Thoracic aorta (tissue), 2 donors: ENCODE measurements around the gene PPM1H. TPM values are rescaled to one million over a fixed set of nuclear protein-coding genes. Genes with fewer than 3 reads are reported as not detected.

Experiments
- ATAC-seq: fragments of 150-250 bp; one replicate; pipeline ENCODE4 v1.8.0; 2017; ENCODE audit warnings: low read depth; ENCODE audit not compliant: insufficient number of reproducible peaks, low FRiP score
- DNase-seq: peaks from one replicate; pipeline ENCODE4 v3.0.0-alpha.2; 2020; ENCODE audit warnings: low spot score
- H3K27ac ChIP-seq, 2 donors: fragments of 200-600 bp; sonication (generic); 1 replicate in 1 of 2; 2 replicates in 1 of 2; pipeline ENCODE4 v1.5.1; 2016; ENCODE audit warnings: mild to moderate bottlenecking in 2 of 2, moderate library complexity in 2 of 2
- H3K27me3 ChIP-seq: fragments of 200-600 bp; sonication (generic); replicated peaks from 2 replicates; pipeline ENCODE4 v1.6.0; 2016; ENCODE audit warnings: mild to moderate bottlenecking; ENCODE audit not compliant: insufficient read depth
- H3K36me3 ChIP-seq: fragments of 200-600 bp; sonication (generic); one replicate; pipeline ENCODE4 v1.5.1; 2016
- H3K4me1 ChIP-seq, 2 donors: fragments of 200-600 bp; sonication (generic); 1 replicate in 1 of 2; 2 replicates in 1 of 2; pipeline versions ENCODE4 v1.5.1 to v1.6.0; 2016; ENCODE audit warnings: low read depth in 2 of 2, mild to moderate bottlenecking in 1 of 2; ENCODE audit not compliant: control insufficient read depth in 1 of 2
- H3K4me3 ChIP-seq: fragments of 200-600 bp; sonication (generic); 2 replicates; pipeline ENCODE4 v1.5.1; 2016; ENCODE audit warnings: mild to moderate bottlenecking
- H3K9me3 ChIP-seq: fragments of 200-600 bp; sonication (generic); 2 replicates; pipeline ENCODE4 v1.5.1; 2016
- total RNA-seq, 2 donors: library from RNA; depleted of rRNA; stranded (reverse); fragments of >200 nt; gene quantifications; one replicate each; pipeline versions ENCODE4 v1.1.0 to v1.2.3, GENCODE V29; 2016
- TF ChIP-seq, protein P1 (sequence below): fragments of 200-600 bp; sonication (generic); IDR thresholded peaks from one replicate; pipeline ENCODE4 v1.5.1; 2019; ENCODE audit warnings: antibody characterized with exemption

PPM1H gene
- total RNA-seq, 2 donors from 2014 or later = 9.1 to 10.3 TPM

DNA sequence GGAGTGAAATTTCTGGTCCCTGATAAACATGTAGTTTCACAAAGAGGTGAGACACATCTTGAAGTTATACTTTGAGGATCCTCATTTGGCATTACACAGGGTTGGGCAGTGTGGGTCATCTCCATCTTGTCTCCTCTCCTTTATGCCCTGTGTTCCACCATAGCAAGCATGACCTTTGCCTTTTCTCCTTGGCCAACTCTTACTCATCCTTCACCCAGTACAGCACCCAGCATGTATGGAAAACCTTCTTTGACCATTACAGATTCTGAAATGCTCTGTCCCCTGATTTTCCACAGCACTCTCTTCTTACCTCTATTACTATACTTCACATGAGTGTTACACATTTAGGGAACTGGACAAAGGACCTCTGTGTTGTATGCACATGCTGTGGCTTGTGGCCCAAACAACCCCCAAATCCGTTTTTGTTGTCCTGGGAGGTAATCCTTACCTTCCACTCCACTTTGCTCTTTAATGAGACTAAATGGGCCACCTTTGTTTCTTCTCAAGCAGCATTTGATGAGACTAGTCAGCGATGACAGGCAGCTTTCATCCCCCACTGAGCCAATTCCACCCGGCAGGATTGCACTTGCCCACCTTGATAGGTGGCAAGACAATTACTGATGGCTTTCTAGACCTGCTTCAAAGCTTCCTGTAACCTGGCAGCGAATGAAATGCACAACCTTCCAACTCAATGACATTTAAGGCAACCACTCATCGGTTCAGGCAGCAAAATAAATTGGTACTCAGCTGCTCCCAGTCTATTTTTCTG, 304.8 kb downstream of the PPM1H start:
- no peaks in the 10 kb centered on the region for H3K9me3 ChIP-seq
- H3K27ac ChIP-seq = no peak overlapping the region
- no peak overlapping the region for H3K4me3 ChIP-seq
- H3K36me3 ChIP-seq = no peaks in the 10 kb centered on the region
- TF ChIP-seq, protein P1, sequence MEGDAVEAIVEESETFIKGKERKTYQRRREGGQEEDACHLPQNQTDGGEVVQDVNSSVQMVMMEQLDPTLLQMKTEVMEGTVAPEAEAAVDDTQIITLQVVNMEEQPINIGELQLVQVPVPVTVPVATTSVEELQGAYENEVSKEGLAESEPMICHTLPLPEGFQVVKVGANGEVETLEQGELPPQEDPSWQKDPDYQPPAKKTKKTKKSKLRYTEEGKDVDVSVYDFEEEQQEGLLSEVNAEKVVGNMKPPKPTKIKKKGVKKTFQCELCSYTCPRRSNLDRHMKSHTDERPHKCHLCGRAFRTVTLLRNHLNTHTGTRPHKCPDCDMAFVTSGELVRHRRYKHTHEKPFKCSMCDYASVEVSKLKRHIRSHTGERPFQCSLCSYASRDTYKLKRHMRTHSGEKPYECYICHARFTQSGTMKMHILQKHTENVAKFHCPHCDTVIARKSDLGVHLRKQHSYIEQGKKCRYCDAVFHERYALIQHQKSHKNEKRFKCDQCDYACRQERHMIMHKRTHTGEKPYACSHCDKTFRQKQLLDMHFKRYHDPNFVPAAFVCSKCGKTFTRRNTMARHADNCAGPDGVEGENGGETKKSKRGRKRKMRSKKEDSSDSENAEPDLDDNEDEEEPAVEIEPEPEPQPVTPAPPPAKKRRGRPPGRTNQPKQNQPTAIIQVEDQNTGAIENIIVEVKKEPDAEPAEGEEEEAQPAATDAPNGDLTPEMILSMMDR = no peak
- H3K27me3 ChIP-seq = no peaks in the 10 kb centered on the region
- DNase-seq (no peak), ATAC-seq (no peak)
- peaks cover 4 to 7% of the 10 kb centered on the region in 2 donors for H3K4me1 ChIP-seq

DNA sequence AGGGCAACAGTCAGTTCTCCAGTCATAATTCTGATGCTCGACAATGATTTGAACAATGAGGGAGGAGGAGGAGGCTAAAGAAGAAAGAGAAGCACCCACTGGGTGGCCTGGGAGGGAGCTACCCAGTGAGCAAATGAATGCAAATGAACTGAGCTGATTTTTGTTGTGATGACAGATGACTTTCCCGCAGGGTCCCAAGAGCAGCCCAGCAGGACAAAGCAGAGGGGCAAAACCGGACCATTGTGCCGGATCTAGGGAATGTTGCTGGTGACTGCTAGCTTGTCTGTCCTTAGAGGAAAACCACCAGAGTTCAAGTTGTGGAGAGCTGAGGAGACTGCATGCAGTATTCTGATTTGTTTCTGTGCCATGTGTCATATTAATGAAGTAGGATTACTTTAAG, 305.5 kb downstream of the PPM1H start:
- H3K4me1 ChIP-seq = peaks cover 4 to 7% of the 10 kb centered on the region in 2 donors
- TF ChIP-seq, protein P1 = no peak
- H3K9me3 ChIP-seq = no peaks in the 10 kb centered on the region
- DNase-seq (no peak), ATAC-seq (no peak)
- H3K4me3 ChIP-seq = no peak overlapping the region
- H3K36me3 ChIP-seq = no peaks in the 10 kb centered on the region
- H3K27me3 ChIP-seq = no peaks in the 10 kb centered on the region
- no peak overlapping the region for H3K27ac ChIP-seq

DNA sequence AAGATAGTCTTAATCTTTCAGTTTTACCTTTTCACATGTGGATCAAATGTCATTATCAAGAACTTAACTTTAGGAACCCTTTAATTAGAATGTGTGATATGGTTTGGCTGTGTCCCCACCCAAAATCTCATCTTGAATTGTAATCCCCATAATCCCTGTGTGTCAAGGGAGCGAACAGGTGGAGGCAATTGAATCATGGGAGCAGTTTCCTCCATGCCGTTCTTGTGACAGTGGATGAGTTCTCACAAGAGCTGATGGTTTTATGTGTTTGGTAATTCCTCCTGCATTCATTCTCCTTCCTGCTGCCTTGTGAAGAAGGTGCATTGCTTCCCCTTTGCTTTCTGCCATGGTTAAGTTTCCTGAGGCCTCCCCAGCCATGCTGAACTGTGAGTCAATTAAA, 307.8 kb downstream of the PPM1H start:
- Histone ChIP-seq H3K4me3 (no peak overlapping the region), H3K4me1 (no peaks in the 10 kb centered on the region), H3K36me3 (no peaks in the 10 kb centered on the region), H3K9me3 (no peaks in the 10 kb centered on the region), H3K27me3 (no peaks in the 10 kb centered on the region), H3K27ac (no peak overlapping the region)
- DNase-seq (no peak), ATAC-seq (no peak)
- TF ChIP-seq, protein P1 = no peak

DNA sequence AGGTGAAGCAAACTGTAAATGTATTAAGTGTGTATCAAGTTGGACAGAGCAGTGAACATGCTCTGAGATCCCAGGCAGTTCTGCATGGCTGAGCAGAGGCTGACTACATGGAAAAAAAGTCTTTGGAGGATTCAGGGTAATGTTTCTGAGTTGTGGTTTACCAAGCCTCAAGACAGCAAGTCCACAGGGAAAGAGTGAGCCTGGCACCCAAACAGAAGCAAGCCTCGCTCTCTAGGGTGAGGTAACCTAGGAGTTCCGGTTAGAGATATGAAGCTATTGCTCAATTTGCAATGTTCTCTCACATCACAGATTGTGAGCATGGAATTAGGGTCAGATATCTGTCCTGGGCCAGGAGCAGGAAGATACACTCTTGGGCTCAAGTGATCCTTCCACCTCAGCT, 309.7 kb downstream of the PPM1H start:
- TF ChIP-seq, protein P1 = no peak
- H3K4me3 ChIP-seq = no peak overlapping the region
- no peak for ATAC-seq
- DNase-seq = no peak
- H3K27me3 ChIP-seq = no peaks in the 10 kb centered on the region
- no peaks in the 10 kb centered on the region for H3K36me3 ChIP-seq
- no peak overlapping the region for H3K27ac ChIP-seq
- H3K9me3 ChIP-seq = no peaks in the 10 kb centered on the region
- no peaks in the 10 kb centered on the region for H3K4me1 ChIP-seq

DNA sequence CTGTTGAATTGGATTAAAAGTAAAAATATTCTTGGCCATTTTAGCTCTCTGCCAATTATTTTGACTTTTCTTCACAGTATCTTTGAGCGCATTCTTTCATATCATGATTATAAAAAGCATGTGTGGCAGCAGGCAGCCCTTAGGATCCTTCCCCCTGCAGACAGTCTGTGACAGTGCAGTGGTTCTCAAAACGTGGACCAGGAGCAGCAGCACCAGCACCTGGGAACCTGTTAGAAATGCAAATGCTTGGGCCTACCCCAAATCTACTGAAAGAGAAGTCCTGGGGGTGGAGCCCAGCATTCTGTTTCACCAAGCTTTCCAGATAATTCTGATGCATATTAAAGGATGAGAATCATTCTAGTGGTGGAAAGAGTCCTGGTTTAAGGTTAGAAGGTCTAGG, 312.8 kb downstream of the PPM1H start:
- ATAC-seq (no peak), DNase-seq (no peak)
- H3K27ac ChIP-seq = no peak overlapping the region
- H3K27me3 ChIP-seq = no peaks in the 10 kb centered on the region
- H3K36me3 ChIP-seq = no peaks in the 10 kb centered on the region
- H3K4me3 ChIP-seq = no peak overlapping the region
- TF ChIP-seq, protein P1 = no peak
- H3K4me1 ChIP-seq = no peaks in the 10 kb centered on the region
- H3K9me3 ChIP-seq = no peaks in the 10 kb centered on the region
